ENCODE measurements around the gene HAUS6.
"Not testable (repeated sequence)": the region's sequence is repeated elsewhere in the genome, so short reads cannot be mapped to it uniquely, and the experiment has no call there.

The HAUS6 gene

GRCh38 chr9:19048966-19049916, 53.5 kb downstream of the HAUS6 start, which contains the start of gene RRAGA:
Gene RRAGA, plus strand, starts transcription at chr9:19049427. Its CDS starts 233 bp downstream, at chr9:19049660.
- peak; percentile 83 to 87 for DNase-seq (ENCODE audit: low read depth in 2 of 2)

GRCh38 chr9:19036611-19037010, 66.1 kb downstream of the HAUS6 start:
- DNase-seq (ENCODE audit: low read depth in 2 of 2): no peak

DNA sequence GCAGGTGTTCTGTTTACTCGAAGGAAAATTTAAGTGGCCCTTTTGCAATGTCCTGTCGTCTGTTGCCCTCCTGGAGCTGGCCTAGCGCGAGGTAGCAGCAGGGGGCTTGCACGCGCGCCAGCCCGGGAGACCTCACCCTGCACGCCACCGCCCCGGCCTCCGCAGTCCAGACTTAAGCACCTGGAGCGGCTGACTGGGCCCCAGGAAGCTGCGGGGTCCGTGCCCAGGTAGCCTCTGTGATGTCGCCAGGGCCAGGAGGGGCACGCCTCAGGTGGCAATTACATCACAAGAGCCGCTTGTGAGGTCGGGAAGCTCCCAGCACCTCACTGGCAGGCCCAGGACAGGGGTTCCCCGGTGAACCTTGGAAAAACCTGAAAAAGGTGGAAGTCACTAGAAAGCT, 69.7 kb downstream of the HAUS6 start, which contains the start of gene SAXO1:
SAXO1 (minus strand) TSS at position 195 of the 400 bp plus-strand sequence. CDS start 301 bp downstream, outside the sequence.
- DNase-seq (ENCODE audit: low read depth in 2 of 2): no peak

DNA sequence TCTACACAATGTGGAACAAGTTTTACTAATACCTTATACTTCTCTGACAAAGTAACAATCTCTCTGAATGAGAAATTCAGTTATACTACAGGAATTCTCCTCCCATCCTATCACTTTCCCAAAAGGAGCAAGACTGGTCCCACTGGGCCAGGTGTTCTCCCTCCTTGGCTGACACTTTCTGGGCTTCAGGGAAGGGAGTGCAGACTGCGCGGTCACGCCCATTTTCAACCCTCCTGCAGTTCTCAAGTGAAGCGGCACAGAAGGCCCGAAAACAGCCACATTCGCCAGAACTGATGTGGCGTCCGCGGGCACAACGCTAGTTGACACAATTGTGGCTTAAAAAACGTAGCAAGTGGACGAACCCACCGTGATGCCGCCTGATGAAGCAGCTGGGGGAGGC, 70.3 kb downstream of the HAUS6 start:
- DNase-seq (ENCODE audit: low read depth in 2 of 2): no peak

- no peak for DNase-seq (ENCODE audit: low read depth in 2 of 2)
Observed at GRCh38 chr9:19030899-19031298, 71.8 kb downstream of the HAUS6 start.

DNA sequence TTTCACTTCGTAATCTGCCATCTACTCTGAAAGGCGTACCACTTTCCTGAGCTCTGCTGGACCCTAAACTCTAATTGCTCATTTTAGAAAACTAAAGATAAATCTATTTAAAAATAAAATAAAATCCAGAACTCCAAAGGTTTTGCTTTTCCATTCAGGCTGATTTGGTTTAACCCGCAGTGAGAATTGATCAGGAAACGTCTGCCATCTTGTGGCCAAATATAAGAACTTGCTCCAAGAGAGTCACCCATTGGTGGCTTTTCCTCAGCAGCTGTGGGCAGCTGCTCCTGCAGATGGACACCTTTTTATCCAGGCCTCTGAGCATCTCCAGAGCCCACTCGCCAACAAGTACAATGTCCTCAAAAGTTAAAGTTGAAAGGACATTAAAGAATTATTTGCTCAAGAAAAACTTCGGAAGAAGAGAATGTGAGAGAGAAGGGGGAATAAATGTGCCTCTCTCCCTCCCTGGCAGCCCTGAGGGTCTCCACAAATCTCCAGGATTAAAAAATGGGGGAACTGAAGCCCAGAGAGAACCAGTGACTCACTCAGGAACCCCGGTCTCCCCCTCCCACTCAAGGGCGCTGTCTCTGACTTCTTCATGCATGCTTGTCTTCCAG, 73.8 kb downstream of the HAUS6 start:
- DNase-seq (ENCODE audit: low read depth in 2 of 2): no peak

DNA sequence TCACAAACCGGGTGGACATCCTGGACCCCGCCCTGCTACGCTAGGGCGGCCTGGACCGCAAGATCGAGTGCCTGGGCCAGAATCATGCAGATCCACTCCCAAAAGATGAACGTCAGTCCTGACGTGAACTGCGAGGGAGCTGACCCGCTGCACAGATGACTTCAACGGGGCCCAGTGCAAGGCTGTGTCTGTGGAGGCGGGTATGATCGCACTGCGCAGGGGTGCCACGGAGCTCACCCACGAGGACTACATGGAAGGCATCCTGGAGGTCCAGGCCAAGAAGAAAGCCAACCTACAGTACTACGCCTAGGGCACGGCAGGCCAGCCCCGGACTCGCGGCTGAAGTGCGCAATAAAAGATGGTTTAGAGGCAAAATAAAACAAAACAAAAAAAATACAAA, 74.9 kb downstream of the HAUS6 start:
- DNase-seq (ENCODE audit: low read depth in 2 of 2): no peak

DNA sequence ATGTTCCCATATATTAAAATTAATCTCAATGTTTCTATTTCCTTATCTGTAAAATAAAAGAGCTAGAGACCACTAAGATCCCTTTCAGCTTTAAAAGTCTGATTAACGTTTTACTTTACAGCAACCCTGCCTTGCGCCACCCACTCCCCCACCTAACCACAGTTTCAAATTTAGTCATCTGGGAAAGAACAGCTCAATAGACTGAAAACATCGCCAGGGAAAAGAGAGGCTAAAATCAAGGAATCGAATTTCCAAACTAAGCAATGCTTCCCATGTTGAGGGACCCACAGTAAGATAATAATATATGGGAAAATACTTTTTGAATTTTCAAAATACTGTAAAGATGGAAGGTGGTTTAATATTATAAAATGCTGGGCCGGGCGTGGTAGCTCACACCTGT, 76.3 kb downstream of the HAUS6 start:
- DNase-seq (ENCODE audit: low read depth in 2 of 2): no peak

DNA sequence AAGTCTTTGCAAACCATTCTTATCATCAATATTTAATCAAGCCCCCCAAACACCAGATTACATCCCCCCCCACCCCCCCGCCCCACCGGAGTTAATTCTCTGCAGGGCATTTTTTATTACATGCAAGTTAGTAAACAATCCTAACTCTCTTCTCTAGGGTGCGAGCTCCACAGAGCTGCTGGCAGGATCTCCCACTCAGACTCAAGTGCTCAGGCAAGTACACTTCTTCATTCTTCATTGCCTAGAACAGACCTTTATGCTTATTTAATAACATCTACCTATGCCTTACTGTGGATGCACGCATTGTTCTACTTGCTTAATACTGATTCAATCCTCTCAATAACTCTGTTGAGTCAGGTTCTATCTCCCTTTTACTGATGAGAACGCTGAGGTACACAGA, 79.6 kb downstream of the HAUS6 start:
- no peak for DNase-seq (ENCODE audit: low read depth in 2 of 2)

DNA sequence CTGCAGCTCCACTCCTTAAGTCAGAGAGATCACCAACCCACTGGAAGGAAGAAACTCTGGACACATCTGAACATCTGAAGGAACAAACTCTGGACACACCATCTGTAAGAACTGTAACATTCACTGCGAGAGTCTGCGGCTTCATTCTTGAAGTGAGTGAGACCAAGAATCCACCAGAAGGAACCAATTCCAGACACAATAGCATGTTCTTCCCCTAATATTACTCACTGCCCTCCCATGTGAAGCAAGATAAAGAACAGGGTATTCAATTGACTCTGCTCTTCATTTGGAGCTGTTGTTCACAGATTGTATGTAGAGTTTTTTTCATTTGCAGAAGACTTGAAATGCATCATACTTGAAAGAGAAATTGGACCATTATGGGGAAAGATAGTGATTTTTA, 80.5 kb downstream of the HAUS6 start:
- no peak for DNase-seq (ENCODE audit: low read depth in 2 of 2)

GRCh38 chr9:19021649-19022048, 81.1 kb downstream of the HAUS6 start:
- not testable (repeated sequence) for DNase-seq (ENCODE audit: low read depth in 2 of 2)

DNA sequence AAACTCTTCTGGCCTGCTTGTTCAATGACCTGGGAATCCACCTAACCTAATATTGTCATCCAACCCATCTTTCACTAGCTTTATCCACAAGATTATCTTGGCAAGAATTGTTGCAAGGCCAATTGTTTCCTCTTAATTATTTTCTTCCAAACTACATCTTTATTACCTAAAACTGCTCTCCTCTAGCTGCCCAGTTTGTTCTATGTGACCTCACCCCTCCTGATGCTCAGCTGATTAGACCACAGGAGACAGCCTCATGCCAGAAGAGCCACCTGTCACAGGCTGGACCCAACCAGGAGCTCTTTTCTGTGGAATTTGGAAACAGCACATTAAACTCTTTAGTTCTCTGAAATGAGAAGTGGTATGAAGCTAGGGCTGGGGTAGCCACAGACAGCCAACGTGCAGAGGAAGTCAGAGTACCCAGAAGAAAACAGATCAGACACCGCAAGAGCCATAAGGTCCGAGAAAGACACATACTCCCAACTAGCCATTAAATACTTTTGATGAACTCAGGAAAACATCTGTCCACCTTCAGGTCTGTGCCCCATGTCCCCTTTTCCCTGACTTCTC, 81.7 kb downstream of the HAUS6 start:
- DNase-seq (ENCODE audit: low read depth in 2 of 2): no peak

GRCh38 chr9:19018201-19018600, 84.5 kb downstream of the HAUS6 start:
- DNase-seq (ENCODE audit: low read depth in 2 of 2): no peak

DNA sequence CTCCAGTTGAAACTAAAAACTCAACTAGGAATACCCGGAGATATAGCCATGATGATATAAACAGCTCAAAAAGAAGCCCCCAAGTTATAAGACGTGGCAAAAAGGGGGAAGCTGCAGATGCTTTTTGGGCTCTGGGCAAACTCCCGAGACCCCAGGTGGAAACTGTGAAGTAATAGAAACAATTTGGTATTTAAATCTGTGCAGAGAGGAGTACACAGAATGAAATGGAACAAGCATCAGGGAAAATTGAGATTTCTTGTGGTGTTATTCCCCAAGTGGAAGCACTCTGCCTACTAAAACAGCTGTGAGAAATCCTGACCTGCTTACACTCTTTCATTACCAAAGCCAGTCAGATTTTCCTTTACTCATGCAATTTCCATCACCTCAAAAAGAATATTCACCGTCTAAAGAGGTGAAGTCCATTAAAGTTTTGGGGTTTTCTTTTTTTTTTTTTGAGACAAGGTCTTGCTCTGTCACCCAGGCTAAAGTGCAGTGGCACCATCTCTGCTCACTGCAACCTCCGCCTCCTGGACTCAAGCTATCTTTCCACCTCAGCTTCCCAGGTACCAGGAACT, 93.2 kb downstream of the HAUS6 start:
- no peak for DNase-seq (ENCODE audit: low read depth in 2 of 2)
